ENCODE results near the gene RANBP6.

Gene RANBP6

DNA sequence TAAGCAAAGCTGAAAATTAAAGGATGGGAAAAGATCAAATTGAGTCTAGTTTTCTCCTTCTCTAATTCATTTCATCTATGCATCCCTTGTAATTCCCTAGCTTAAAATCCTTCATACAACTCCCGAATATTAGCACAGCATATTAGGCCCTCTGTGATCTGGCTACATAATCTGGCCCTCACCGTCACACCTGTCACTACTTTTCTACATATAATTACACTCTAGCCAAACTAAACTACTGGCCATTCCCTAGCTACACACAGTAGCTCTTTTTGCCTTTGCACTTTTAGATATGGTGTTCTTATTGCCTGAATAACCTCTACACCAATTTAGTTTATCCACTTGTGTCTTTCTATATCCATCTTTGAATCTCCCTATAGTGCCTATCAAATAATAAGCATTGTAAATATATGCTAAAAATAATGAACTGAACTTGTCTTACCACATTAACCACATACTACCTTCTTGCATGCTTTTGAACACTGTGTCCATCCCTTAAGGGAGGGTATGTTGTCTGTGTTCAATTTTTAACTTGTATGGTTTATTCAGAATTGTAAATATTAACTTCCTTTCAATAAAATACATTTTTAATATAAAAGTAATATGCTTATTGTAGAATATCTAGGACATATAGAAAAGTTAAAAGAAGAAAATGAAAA lies 15.9 kb downstream of the RANBP6 start:
- H3K4me1 ChIP-seq (ENCODE audit: control insufficient read depth, insufficient read depth, low read length) = no peaks in the 10 kb centered on the region; the same call in 1 of the 2 replicates
- no peaks in the 10 kb centered on the region for H3K9me3 ChIP-seq (ENCODE audit: control insufficient read depth, insufficient read depth, low read depth, low read length)
- POLR2A ChIA-PET = interaction anchor here (0.6 to 1.6 kb wide), 2 partner anchors 8 to 16 kb away, joined by 3 to 9 read pairs; partner anchors contain the start of gene RANBP6
- peaks cover 0 to under 1% of the 10 kb centered on the region in 2 experiments; a peak in 2 of 3 replicates for H3K36me3 ChIP-seq (ENCODE audit: control insufficient read depth in 2 of 2, insufficient read depth in 1 of 2, low read length in 2 of 2)
- no peak overlapping the region for H3K27ac ChIP-seq (ENCODE audit: extremely low read depth, low read depth, low read length)
- TF ChIP-seq ZSCAN30 (tag by site-specific recombination; IDR thresholded peaks at IDR 0.05) (no peak), ZNF112 (tag by site-specific recombination; IDR thresholded peaks at IDR 0.05) (no peak), RBAK (tag by site-specific recombination; IDR thresholded peaks at IDR 0.05) (no peak)
- CTCF ChIA-PET = interaction anchor here (0.7 to 1.6 kb wide), 4 partner anchors 54 to 902 kb away, joined by 3 to 4 read pairs (median 3); no protein-coding TSS in a partner anchor
- H3K4me3 ChIP-seq (ENCODE audit: low read depth, low read length) = no peak overlapping the region

GRCh38 chr9:5994493-5994892 lies 20.9 kb downstream of the RANBP6 start:
- Histone ChIP-seq H3K4me3 (ENCODE audit: low read depth, low read length) (no peak overlapping the region), H3K27ac (ENCODE audit: extremely low read depth, low read depth, low read length) (no peak overlapping the region), H3K9me3 (ENCODE audit: control insufficient read depth, insufficient read depth, low read depth, low read length) (no peaks in the 10 kb centered on the region), H3K36me3 (ENCODE audit: control insufficient read depth in 2 of 2, insufficient read depth in 1 of 2, low read length in 2 of 2) (no peaks in the 10 kb centered on the region), H3K4me1 (ENCODE audit: control insufficient read depth, insufficient read depth, low read length) (peaks cover 2% of the 10 kb centered on the region; the same call in 1 of the 2 replicates)
- POLR2A ChIA-PET = no interaction called here
- CTCF ChIA-PET = interaction anchor here (0.6 to 1.4 kb wide), 3 partner anchors 29 to 108 kb away, joined by 3 to 4 read pairs (median 4); no protein-coding TSS in a partner anchor
- TF ChIP-seq GLI2 (tag by site-specific recombination; IDR thresholded peaks at IDR 0.05; ENCODE audit: borderline replicate concordance, low read depth) (no peak), ZFP37 (tag by site-specific recombination; IDR thresholded peaks at IDR 0.05) (no peak), ZNF707 (tag by site-specific recombination; IDR thresholded peaks at IDR 0.05) (no peak), ZNF426 (tag by site-specific recombination; IDR thresholded peaks at IDR 0.05) (no peak), IKZF3 (tag by site-specific recombination; IDR thresholded peaks at IDR 0.05) (no peak), ZNF239 (tag by site-specific recombination; IDR thresholded peaks at IDR 0.05) (no peak), ZBTB11 (tag by site-specific recombination; conservative IDR thresholded peaks at IDR 0.05; ENCODE audit: low read depth) (no peak), ZNF394 (tag by site-specific recombination; IDR thresholded peaks at IDR 0.05; ENCODE audit: borderline replicate concordance) (no peak), SCRT2 (tag by site-specific recombination; IDR thresholded peaks at IDR 0.05) (no peak), ZNF223 (tag by site-specific recombination; IDR thresholded peaks at IDR 0.05) (no peak), ZNF571 (tag by site-specific recombination; IDR thresholded peaks at IDR 0.05) (no peak), ZNF596 (tag by site-specific recombination; IDR thresholded peaks at IDR 0.05) (no peak), ZNF184 (tag by site-specific recombination; IDR thresholded peaks at IDR 0.05) (no peak), TRIM28 (IDR thresholded peaks at IDR 0.05; ENCODE audit: borderline replicate concordance, low read length) (no peak), GLIS2 (tag by site-specific recombination; IDR thresholded peaks at IDR 0.05) (no peak)
- TF ChIP-seq, protein P1, sequence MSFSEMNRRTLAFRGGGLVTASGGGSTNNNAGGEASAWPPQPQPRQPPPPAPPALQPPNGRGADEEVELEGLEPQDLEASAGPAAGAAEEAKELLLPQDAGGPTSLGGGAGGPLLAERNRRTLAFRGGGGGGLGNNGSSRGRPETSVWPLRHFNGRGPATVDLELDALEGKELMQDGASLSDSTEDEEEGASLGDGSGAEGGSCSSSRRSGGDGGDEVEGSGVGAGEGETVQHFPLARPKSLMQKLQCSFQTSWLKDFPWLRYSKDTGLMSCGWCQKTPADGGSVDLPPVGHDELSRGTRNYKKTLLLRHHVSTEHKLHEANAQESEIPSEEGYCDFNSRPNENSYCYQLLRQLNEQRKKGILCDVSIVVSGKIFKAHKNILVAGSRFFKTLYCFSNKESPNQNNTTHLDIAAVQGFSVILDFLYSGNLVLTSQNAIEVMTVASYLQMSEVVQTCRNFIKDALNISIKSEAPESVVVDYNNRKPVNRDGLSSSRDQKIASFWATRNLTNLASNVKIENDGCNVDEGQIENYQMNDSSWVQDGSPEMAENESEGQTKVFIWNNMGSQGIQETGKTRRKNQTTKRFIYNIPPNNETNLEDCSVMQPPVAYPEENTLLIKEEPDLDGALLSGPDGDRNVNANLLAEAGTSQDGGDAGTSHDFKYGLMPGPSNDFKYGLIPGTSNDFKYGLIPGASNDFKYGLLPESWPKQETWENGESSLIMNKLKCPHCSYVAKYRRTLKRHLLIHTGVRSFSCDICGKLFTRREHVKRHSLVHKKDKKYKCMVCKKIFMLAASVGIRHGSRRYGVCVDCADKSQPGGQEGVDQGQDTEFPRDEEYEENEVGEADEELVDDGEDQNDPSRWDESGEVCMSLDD (tag by site-specific recombination; IDR thresholded peaks at IDR 0.05) = no peak
